ENCODE measurements around the gene MLLT1.

The MLLT1 gene

GRCh38 chr19:6220385-6221191 is 59.2 kb downstream of the MLLT1 start:
- no peak for TF ChIP-seq REST (IDR thresholded peaks at IDR 0.05; ENCODE audit: insufficient read depth in 1 of 2, low read depth in 2 of 2, low read length in 2 of 2)
- no peak for TF ChIP-seq FOXP2 (optimal IDR thresholded peaks at IDR 0.05; ENCODE audit: borderline replicate concordance, extremely low read depth, extremely low read length, insufficient read depth)
- no peak for TF ChIP-seq SIN3A (IDR thresholded peaks at IDR 0.05; ENCODE audit: borderline replicate concordance, insufficient read depth, low read length)
- no peak for TF ChIP-seq TAF1 (IDR thresholded peaks at IDR 0.05; ENCODE audit: borderline replicate concordance, insufficient read depth, low read length)
- TF ChIP-seq POLR2AphosphoS5 (IDR thresholded peaks at IDR 0.05; ENCODE audit: low read depth, low read length), result no peak

DNA sequence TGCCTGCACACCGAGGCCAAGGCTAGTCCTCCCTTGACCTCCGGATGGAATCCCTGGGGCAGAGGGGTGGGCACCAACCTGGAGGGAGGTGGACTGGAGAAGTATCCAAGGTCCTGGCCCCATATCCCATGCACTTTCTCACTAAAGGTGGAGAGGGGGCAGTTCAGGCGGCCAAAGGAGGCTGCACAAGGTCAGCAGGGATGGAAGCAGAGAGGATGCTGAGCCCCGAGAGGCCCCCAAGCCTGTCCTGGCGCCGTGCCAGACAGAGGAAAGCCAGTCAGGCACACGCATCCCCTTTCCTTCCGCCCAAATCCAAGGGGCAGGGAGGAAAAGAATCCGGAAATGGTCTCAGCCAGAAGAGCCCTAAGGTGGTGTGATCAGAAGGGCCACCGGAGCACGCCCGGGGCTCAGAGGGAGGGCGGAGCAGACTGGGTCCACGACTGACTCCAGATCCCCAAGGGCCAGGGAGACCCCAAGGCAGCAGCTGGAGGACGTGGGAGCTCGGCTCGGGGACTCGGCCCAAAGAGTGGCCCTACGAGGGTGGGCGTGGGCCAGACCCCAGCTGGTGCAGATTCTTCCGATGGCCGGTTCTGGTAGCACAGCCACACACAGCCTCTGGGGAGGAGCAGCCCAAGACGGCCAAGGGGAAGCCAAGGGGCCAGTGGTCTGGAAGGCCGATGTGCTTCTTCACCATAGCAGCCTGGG is 60.0 kb downstream of the MLLT1 start:
- TF ChIP-seq SIN3A (IDR thresholded peaks at IDR 0.05; ENCODE audit: borderline replicate concordance, insufficient read depth, low read length), result no peak
- TF ChIP-seq FOXP2 (optimal IDR thresholded peaks at IDR 0.05; ENCODE audit: borderline replicate concordance, extremely low read depth, extremely low read length, insufficient read depth), result no peak
- no peak for TF ChIP-seq POLR2AphosphoS5 (IDR thresholded peaks at IDR 0.05; ENCODE audit: low read depth, low read length)
- TF ChIP-seq REST (IDR thresholded peaks at IDR 0.05; ENCODE audit: insufficient read depth in 1 of 2, low read depth in 2 of 2, low read length in 2 of 2), result no peak
- TF ChIP-seq TAF1 (IDR thresholded peaks at IDR 0.05; ENCODE audit: borderline replicate concordance, insufficient read depth, low read length), result no peak

- TF ChIP-seq TAF1 (IDR thresholded peaks at IDR 0.05; ENCODE audit: borderline replicate concordance, insufficient read depth, low read length) (no peak), REST (IDR thresholded peaks at IDR 0.05; ENCODE audit: insufficient read depth in 1 of 2, low read depth in 2 of 2, low read length in 2 of 2) (no peak), POLR2AphosphoS5 (IDR thresholded peaks at IDR 0.05; ENCODE audit: low read depth, low read length) (no peak), SIN3A (IDR thresholded peaks at IDR 0.05; ENCODE audit: borderline replicate concordance, insufficient read depth, low read length) (no peak), FOXP2 (optimal IDR thresholded peaks at IDR 0.05; ENCODE audit: borderline replicate concordance, extremely low read depth, extremely low read length, insufficient read depth) (no peak)
Measured at GRCh38 chr19:6219147-6219525, 60.6 kb downstream of the MLLT1 start.

DNA sequence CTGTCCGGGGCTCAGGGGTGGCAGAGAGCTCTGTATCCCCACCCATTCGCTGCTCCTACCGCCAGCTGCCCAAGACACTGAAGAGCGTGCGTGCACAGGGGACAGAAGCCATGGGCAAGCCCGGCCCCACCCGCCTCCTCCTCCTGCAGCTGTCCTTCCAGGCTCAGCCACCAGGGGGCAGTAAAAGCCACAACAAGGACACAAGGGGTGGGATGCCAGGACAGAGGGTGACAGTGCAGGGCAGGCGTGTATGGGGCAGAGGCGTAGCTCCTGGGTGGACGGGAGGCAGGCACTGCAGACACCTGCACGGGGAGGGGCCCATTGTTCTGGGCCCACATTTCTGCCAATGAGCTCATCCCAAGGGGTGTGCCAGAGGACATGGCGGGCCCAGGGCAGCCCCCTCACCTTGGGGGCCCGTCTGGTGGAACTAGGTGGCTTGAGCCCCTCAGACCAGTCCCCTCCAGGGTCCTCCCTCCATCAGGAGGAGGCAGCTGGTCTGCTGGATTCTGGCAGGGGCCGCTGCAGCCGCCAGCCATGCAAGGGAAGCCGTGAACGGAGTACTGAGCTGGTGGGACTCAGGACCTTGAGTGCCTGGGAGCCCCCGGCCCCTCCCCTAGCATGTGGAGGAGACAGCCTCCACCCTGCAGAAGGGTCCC is 61.2 kb downstream of the MLLT1 start:
- TF ChIP-seq REST (IDR thresholded peaks at IDR 0.05; ENCODE audit: insufficient read depth in 1 of 2, low read depth in 2 of 2, low read length in 2 of 2) (no peak), TAF1 (IDR thresholded peaks at IDR 0.05; ENCODE audit: borderline replicate concordance, insufficient read depth, low read length) (no peak), FOXP2 (optimal IDR thresholded peaks at IDR 0.05; ENCODE audit: borderline replicate concordance, extremely low read depth, extremely low read length, insufficient read depth) (peak; percentile 91), POLR2AphosphoS5 (IDR thresholded peaks at IDR 0.05; ENCODE audit: low read depth, low read length) (no peak), SIN3A (IDR thresholded peaks at IDR 0.05; ENCODE audit: borderline replicate concordance, insufficient read depth, low read length) (no peak)
